Lower leg skin (tissue), 4 donors: ENCODE data around the gene HEPACAM. TPM values are rescaled to one million over a fixed set of nuclear protein-coding genes. Genes with fewer than 3 reads are reported as not detected.

ENCODE experiments used
- DNase-seq, 2 donors: peaks; one replicate each; pipeline ENCODE4 v3.0.0-alpha.2; 2019; ENCODE audit warnings: low spot score in 2 of 2
- H3K4me3 ChIP-seq: fragments of 200-600 bp; sonication (generic); 2 replicates; pipeline ENCODE4 v1.5.1; 2017; ENCODE audit warnings: mild to moderate bottlenecking, low read depth; ENCODE audit not compliant: poor library complexity, severe bottlenecking
- CTCF ChIP-seq, 3 donors: fragments of 450-650 bp; IDR thresholded peaks; one replicate each; pipeline ENCODE4 v1.5.1; 2016; ENCODE audit warnings: antibody characterized with exemption in 3 of 3, mild to moderate bottlenecking in 3 of 3, moderate library complexity in 2 of 3
- POLR2A ChIP-seq, 2 donors: fragments of 450-650 bp; IDR thresholded peaks; one replicate each; pipeline ENCODE4 v1.6.1; 2016 to 2017; ENCODE audit warnings: antibody characterized with exemption in 2 of 2, mild to moderate bottlenecking in 1 of 2, moderate library complexity in 1 of 2
- whole genome bisulfite sequencing, 2 donors: methylation state at CpG; one replicate each; pipeline ENCODE4 v1.1.5; 2018; 5-methylcytosine and 5-hydroxymethylcytosine counted together
- intact Hi-C: fragments of 100-400 bp; cut with DNase I; formaldehyde crosslinking; loops from one replicate; pipeline ENCODE4 v1.15.0; 2023; ENCODE audit warnings: low total_unique reads
- total RNA-seq, 4 donors: library from RNA; depleted of rRNA; stranded (reverse); fragments of >200 nt; gene quantifications; one replicate each; pipeline ENCODE4 v1.1.0, GENCODE V29; 2016

The HEPACAM gene
- total RNA-seq, 4 donors from 2014 or later, result 0.06 to 1.9 (median 0.97) TPM; not detected in 1

GRCh38 chr11:124875943-124876817 is 59.7 kb downstream of the HEPACAM start:
- 0% methylated on average over 34 to 48 of the region's 69 CpGs for WGBS, 2 donors
- TF ChIP-seq POLR2A (IDR thresholded peaks at IDR 0.05), result no peak
- no peak for TF ChIP-seq CTCF (IDR thresholded peaks at IDR 0.05)
- DNase-seq, result peak; percentile 76 to 96
- H3K4me3 ChIP-seq, result peak overlapping the region; percentile 21
- intact Hi-C loops, result no loop called here

GRCh38 chr11:124875401-124875800 is 60.4 kb downstream of the HEPACAM start:
- H3K4me3 ChIP-seq, result no peak overlapping the region
- intact Hi-C loops, result no loop called here
- DNase-seq, result peak in 1 of 2 donors; percentile 83
- 50 to 71% methylated on average over 3 of the region's 3 CpGs for WGBS, 2 donors
- TF ChIP-seq POLR2A (IDR thresholded peaks at IDR 0.05) (no peak), CTCF (IDR thresholded peaks at IDR 0.05) (no peak)

GRCh38 chr11:124874571-124875255 is 61.1 kb downstream of the HEPACAM start:
- intact Hi-C loops, result no loop called here
- WGBS, 2 donors, result 88% methylated on average over 7 of the region's 7 CpGs
- peak in 1 of 2 donors; percentile 74 for DNase-seq
- H3K4me3 ChIP-seq, result no peak overlapping the region
- TF ChIP-seq POLR2A (IDR thresholded peaks at IDR 0.05), result no peak
- no peak for TF ChIP-seq CTCF (IDR thresholded peaks at IDR 0.05)

GRCh38 chr11:124873951-124874350 is 61.9 kb downstream of the HEPACAM start:
- H3K4me3 ChIP-seq, result no peak overlapping the region
- intact Hi-C loops, result no loop called here
- no peak for TF ChIP-seq POLR2A (IDR thresholded peaks at IDR 0.05)
- peak in 1 of 2 donors; percentile 64 for DNase-seq
- 62 to 80% methylated on average over 8 of the region's 8 CpGs for WGBS, 2 donors

GRCh38 chr11:124872741-124873140 is 63.1 kb downstream of the HEPACAM start:
- no peak for TF ChIP-seq CTCF (IDR thresholded peaks at IDR 0.05)
- TF ChIP-seq POLR2A (IDR thresholded peaks at IDR 0.05), result no peak
- DNase-seq, result no peak
- 16 to 26% methylated on average over 9 of the region's 9 CpGs for WGBS, 2 donors
- no peak overlapping the region for H3K4me3 ChIP-seq
- intact Hi-C loops, result no loop called here

- DNase-seq, result no peak
- intact Hi-C loops, result no loop called here
- H3K4me3 ChIP-seq, result no peak overlapping the region
- 44 to 68% methylated on average over 8 of the region's 8 CpGs for WGBS, 2 donors
- TF ChIP-seq CTCF (IDR thresholded peaks at IDR 0.05) (no peak), POLR2A (IDR thresholded peaks at IDR 0.05) (no peak)
Measured at GRCh38 chr11:124872280-124872679, 63.6 kb downstream of the HEPACAM start.
